Measurements from ENCODE around the gene C1QTNF6.

GRCh38 chr22:37214731-37215030 lies 26.6 kb upstream of the C1QTNF6 start:
- TF ChIP-seq CTCF (conservative IDR thresholded peaks at IDR 0.05 in 1 of 2, IDR thresholded peaks at IDR 0.05 in 1 of 2; ENCODE audit: extremely low read depth in 1 of 2, insufficient read depth in 1 of 2, low read depth in 1 of 2, low read length in 2 of 2) (no peak), EZH2 (IDR thresholded peaks at IDR 0.05; ENCODE audit: borderline replicate concordance, low read length) (no peak)
